RWPE1 (cell line): ENCODE results near the gene OR52H1.

Source experiments
- CTCF ChIA-PET: fragments of 350-600 bp; sonication (Branson Sonifier 250); formaldehyde crosslinking; extraction: SDS; loops from one replicate; lab custom pipeline; 2021; lab: Yijun Ruan, JAX
- POLR2A ChIA-PET: fragments of 400-600 bp; formaldehyde crosslinking; extraction: SDS; loops from one replicate; lab custom pipeline; 2020; ENCODE audit warnings: antibody characterized with exemption; ENCODE audit not compliant: low non-redundant PET; lab: Yijun Ruan, JAX
- DNase-seq: peaks from one replicate; pipeline ENCODE4 v3.0.0; 2012; ENCODE audit warnings: low spot score
- H3K27ac ChIP-seq: fragments of 450-650 bp; 2 replicates; pipeline ENCODE4 v1.5.1; 2017
- CTCF ChIP-seq: fragments of 450-650 bp; conservative IDR thresholded peaks from 2 replicates; pipeline ENCODE4 v1.5.1; 2017; ENCODE audit warnings: low read depth, mild to moderate bottlenecking

OR52H1 gene

GRCh38 chr11:5581014-5581413 lies 32.7 kb upstream of the OR52H1 start:
- ChIA-PET CTCF (no interaction called here), POLR2A (no interaction called here)
- no peak for DNase-seq
- no peak overlapping the region for H3K27ac ChIP-seq
- no peak for TF ChIP-seq CTCF

GRCh38 chr11:5580577-5580976 lies 32.2 kb upstream of the OR52H1 start, which contains the start of gene OR52B6:
OR52B6 (plus strand) TSS chr11:5580877; CDS start chr11:5580877, 0 bp downstream.
- POLR2A ChIA-PET = no interaction called here
- DNase-seq = no peak
- no peak within 1 kb of the TSS for H3K27ac ChIP-seq
- no peak for TF ChIP-seq CTCF
- CTCF ChIA-PET = interaction anchor here (0.6 kb wide), 1 partner anchor 522 kb away, joined by 3 read pairs; no protein-coding TSS in a partner anchor

GRCh38 chr11:5577101-5577500 lies 28.8 kb upstream of the OR52H1 start:
- no peak overlapping the region for H3K27ac ChIP-seq
- POLR2A ChIA-PET = no interaction called here
- TF ChIP-seq CTCF = no peak
- DNase-seq = no peak
- CTCF ChIA-PET = interaction anchor here (0.7 kb wide), 1 partner anchor 8 kb away, joined by 3 read pairs; no protein-coding TSS in a partner anchor

- DNase-seq = no peak
- POLR2A ChIA-PET = no interaction called here
- no peak for TF ChIP-seq CTCF
- H3K27ac ChIP-seq = no peak overlapping the region
- CTCF ChIA-PET = no interaction called here
Observed at GRCh38 chr11:5575152-5575551, 26.8 kb upstream of the OR52H1 start.

GRCh38 chr11:5574654-5575053 lies 26.3 kb upstream of the OR52H1 start:
- POLR2A ChIA-PET = no interaction called here
- DNase-seq = no peak
- CTCF ChIA-PET = no interaction called here
- TF ChIP-seq CTCF = no peak
- no peak overlapping the region for H3K27ac ChIP-seq

GRCh38 chr11:5564259-5565019 lies 16.1 kb upstream of the OR52H1 start:
- peak; percentile 4 for DNase-seq
- no peak for TF ChIP-seq CTCF
- POLR2A ChIA-PET = no interaction called here

More at GRCh38 chr11:5564259-5565019, 16.1 kb upstream of the OR52H1 start:
- CTCF ChIA-PET = no interaction called here
- H3K27ac ChIP-seq = no peak overlapping the region
